Right atrium auricular region (tissue), 2 donors: ENCODE measurements around the gene ACTN4. TPM values are rescaled to one million over a fixed set of nuclear protein-coding genes. Genes with fewer than 3 reads are reported as not detected.
A peak's percentile ranks its signal among the peaks of the same experiment; 100 is the strongest.

ENCODE experiments used
- DNase-seq: peaks from one replicate; pipeline ENCODE4 v3.0.0-alpha.2; 2019; ENCODE audit warnings: low spot score
- H3K27ac ChIP-seq, 2 donors: fragments of 200-600 bp; sonication (generic); 1 replicate in 1 of 2; 2 replicates in 1 of 2; pipeline ENCODE4 v1.5.1; 2016 to 2019
- H3K27me3 ChIP-seq, 2 donors: fragments of 200-600 bp; sonication (generic); one replicate each; pipeline versions ENCODE4 v1.5.1 to v1.6.0; 2017 to 2019
- H3K36me3 ChIP-seq: fragments of 200-600 bp; sonication (generic); one replicate; pipeline ENCODE4 v1.5.1; 2016
- H3K4me1 ChIP-seq, 2 donors: fragments of 200-600 bp; sonication (generic); one replicate each; pipeline versions ENCODE4 v1.5.1 to v1.6.0; 2017 to 2019
- H3K4me3 ChIP-seq, 2 donors: fragments of 200-600 bp; sonication (generic); 1 replicate in 1 of 2; 2 replicates in 1 of 2; pipeline ENCODE4 v1.5.1; 2017 to 2019; ENCODE audit warnings: mild to moderate bottlenecking in 1 of 2, moderate library complexity in 1 of 2
- H3K9me3 ChIP-seq, 2 donors: fragments of 200-600 bp; sonication (generic); one replicate each; pipeline ENCODE4 v1.5.1; 2019
- CTCF ChIP-seq, 2 donors: fragments of 200-600 bp; sonication (generic); IDR thresholded peaks; one replicate each; pipeline ENCODE4 v1.5.1; 2019; ENCODE audit warnings: antibody characterized with exemption in 2 of 2
- total RNA-seq, 2 donors: library from RNA; depleted of rRNA; stranded (reverse); fragments of >200 nt; gene quantifications; one replicate each; pipeline ENCODE4 v1.1.0, GENCODE V29; 2016

Gene ACTN4
- total RNA-seq, 2 donors from 2014 or later = 115 to 180 TPM

- peaks cover 0 to 94% of the 10 kb centered on the region in 2 donors for H3K4me1 ChIP-seq
- H3K27ac ChIP-seq = peak overlapping the region; percentile 85 to 90
- no peaks in the 10 kb centered on the region for H3K9me3 ChIP-seq
- TF ChIP-seq CTCF (IDR thresholded peaks at IDR 0.05) = peak in 1 of 2 donors; percentile 41
- H3K36me3 ChIP-seq = peaks cover 14% of the 10 kb centered on the region
- no peak overlapping the region for H3K4me3 ChIP-seq
- DNase-seq = no peak
- no peaks in the 10 kb centered on the region for H3K27me3 ChIP-seq
Observed at GRCh38 chr19:38685666-38686529, 38.4 kb downstream of the ACTN4 start.

GRCh38 chr19:38686530-38686888 is 39.1 kb downstream of the ACTN4 start:
- H3K27me3 ChIP-seq = no peaks in the 10 kb centered on the region
- no peak for TF ChIP-seq CTCF (IDR thresholded peaks at IDR 0.05)
- DNase-seq = no peak
- no peaks in the 10 kb centered on the region for H3K9me3 ChIP-seq
- H3K36me3 ChIP-seq = peaks cover 15% of the 10 kb centered on the region
- no peak overlapping the region for H3K4me3 ChIP-seq
- H3K4me1 ChIP-seq = peaks cover 0 to 94% of the 10 kb centered on the region in 2 donors
- peak overlapping the region; percentile 85 to 90 for H3K27ac ChIP-seq

GRCh38 chr19:38687837-38688378 is 40.5 kb downstream of the ACTN4 start:
- no peak for TF ChIP-seq CTCF (IDR thresholded peaks at IDR 0.05)
- Histone ChIP-seq H3K27ac (peak overlapping the region; percentile 90 to 93), H3K4me1 (peaks cover 0 to 94% of the 10 kb centered on the region in 2 donors), H3K4me3 (no peak overlapping the region), H3K9me3 (no peaks in the 10 kb centered on the region), H3K27me3 (no peaks in the 10 kb centered on the region), H3K36me3 (peaks cover 15% of the 10 kb centered on the region)
- DNase-seq = no peak

- no peaks in the 10 kb centered on the region for H3K9me3 ChIP-seq
- H3K27ac ChIP-seq = peak overlapping the region; percentile 90 to 93
- no peak for DNase-seq
- H3K4me3 ChIP-seq = no peak overlapping the region
- peaks cover 3 to 94% of the 10 kb centered on the region in 2 donors for H3K4me1 ChIP-seq
- TF ChIP-seq CTCF (IDR thresholded peaks at IDR 0.05) = no peak
- no peaks in the 10 kb centered on the region for H3K27me3 ChIP-seq
- H3K36me3 ChIP-seq = peaks cover 15% of the 10 kb centered on the region
Observed at GRCh38 chr19:38690146-38690545, 42.7 kb downstream of the ACTN4 start.

- peaks cover 3 to 94% of the 10 kb centered on the region in 2 donors for H3K4me1 ChIP-seq
- H3K4me3 ChIP-seq = no peak overlapping the region
- H3K27me3 ChIP-seq = no peaks in the 10 kb centered on the region
Observed at GRCh38 chr19:38690832-38691231, 43.4 kb downstream of the ACTN4 start.

More at GRCh38 chr19:38690832-38691231, 43.4 kb downstream of the ACTN4 start:
- no peak for DNase-seq
- Histone ChIP-seq H3K27ac (peak overlapping the region; percentile 90 to 93), H3K9me3 (no peaks in the 10 kb centered on the region), H3K36me3 (peaks cover 15% of the 10 kb centered on the region)
- TF ChIP-seq CTCF (IDR thresholded peaks at IDR 0.05) = no peak
